Activated CD4-positive, alpha-beta memory T cell treated with anti-CD3 and anti-CD28 coated beads, Interleukin-2, amount 10 ng/mL, durations not matched to agents 7 days and 5 days (primary cell): ENCODE measurements around the gene SLC18A3. TPM values are rescaled to one million over a fixed set of nuclear protein-coding genes. Genes with fewer than 3 reads are reported as not detected.
A peak's percentile ranks its signal among the peaks of the same experiment; 100 is the strongest.

ENCODE experiments used
- CTCF ChIA-PET: fragments of 350-600 bp; sonication (Branson Sonifier 250); formaldehyde crosslinking; loops from one replicate; lab custom pipeline; 2021; ENCODE audit warnings: antibody characterized with exemption, inconsistent platforms; lab: Charles Lee
- POLR2A ChIA-PET: fragments of 350-600 bp; sonication (Branson Sonifier 250); formaldehyde crosslinking; loops from one replicate; lab custom pipeline; 2021; ENCODE audit warnings: antibody characterized with exemption; lab: Charles Lee
- DNase-seq: peaks from one replicate; pipeline ENCODE4 v3.0.0-alpha.2; 2020
- H3K27ac Mint-ChIP-seq: one replicate; pipeline ENCODE4 v1.8.0; 2021; ENCODE audit warnings: mild to moderate bottlenecking, mixed read lengths
- H3K27me3 Mint-ChIP-seq: one replicate; pipeline ENCODE4 v1.8.0; 2021; ENCODE audit warnings: mixed read lengths
- H3K36me3 Mint-ChIP-seq: one replicate; pipeline ENCODE4 v1.8.0; 2021; ENCODE audit warnings: low read depth, mixed read lengths
- H3K4me1 Mint-ChIP-seq: one replicate; pipeline ENCODE4 v1.8.0; 2021; ENCODE audit warnings: mixed read lengths
- H3K4me3 Mint-ChIP-seq: one replicate; pipeline ENCODE4 v1.8.0; 2021; ENCODE audit warnings: mild to moderate bottlenecking, mixed read lengths
- H3K9me3 Mint-ChIP-seq: one replicate; pipeline ENCODE4 v1.8.0; 2021; ENCODE audit warnings: mixed read lengths
- total RNA-seq, 2 experiments: library from RNA; stranded (reverse); gene quantifications; one replicate each; pipeline ENCODE4 v1.2.3, GENCODE V29; 2021

Gene SLC18A3
- total RNA-seq, 2 experiments from 2014 or later = not detected

DNA sequence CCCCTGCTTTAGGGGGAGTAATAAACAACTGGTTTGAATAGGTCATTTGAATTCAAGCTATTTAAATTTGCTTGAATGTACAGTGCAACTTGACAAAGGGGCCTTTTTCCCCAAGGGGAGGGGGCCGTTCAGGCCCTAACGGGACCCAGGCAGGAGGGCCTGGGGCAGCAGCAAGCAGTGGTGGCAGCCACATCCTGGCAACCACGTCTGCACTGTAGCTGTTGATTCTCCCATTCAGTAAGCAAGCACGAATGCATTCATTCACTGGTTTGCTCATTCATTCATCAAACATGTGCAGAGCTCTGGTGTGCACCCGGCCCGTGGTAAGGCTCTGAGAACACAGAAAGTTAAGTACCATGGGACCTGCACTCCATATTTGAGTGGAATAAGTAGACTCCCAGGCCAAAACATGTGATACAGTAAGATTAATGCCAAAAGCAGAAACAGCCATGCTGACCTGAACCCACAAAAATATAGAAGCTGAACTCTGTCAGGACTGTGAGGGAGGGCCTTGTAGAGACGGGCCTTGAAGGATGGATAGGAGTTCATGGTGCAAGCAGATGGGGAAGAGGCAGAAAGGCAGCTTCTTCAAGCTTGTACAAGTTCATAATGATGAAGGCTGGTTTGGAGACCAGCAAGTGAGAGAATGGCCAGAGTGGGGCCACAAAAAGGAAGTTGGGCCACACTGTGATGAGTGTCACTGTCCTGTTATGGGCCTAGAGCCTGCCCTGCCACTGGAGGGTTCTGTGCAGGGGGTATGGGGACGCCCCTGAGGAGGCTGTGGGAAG is 40.0 kb downstream of the SLC18A3 start:
- H3K27me3 Mint-ChIP-seq = peaks cover 2% of the 10 kb centered on the region
- H3K4me1 Mint-ChIP-seq = peaks cover 18% of the 10 kb centered on the region
- DNase-seq = peak; percentile 22
- H3K27ac Mint-ChIP-seq = no peak overlapping the region
- CTCF ChIA-PET = interaction anchor here (1.2 kb wide), 1 partner anchor 57 kb away, joined by 3 read pairs; no protein-coding TSS in a partner anchor
- no peak overlapping the region for H3K4me3 Mint-ChIP-seq
- H3K36me3 Mint-ChIP-seq = no peaks in the 10 kb centered on the region
- no peaks in the 10 kb centered on the region for H3K9me3 Mint-ChIP-seq
- POLR2A ChIA-PET = interaction anchor here (1.4 kb wide), 1 partner anchor 14 kb away, joined by 3 read pairs; no protein-coding TSS in a partner anchor

DNA sequence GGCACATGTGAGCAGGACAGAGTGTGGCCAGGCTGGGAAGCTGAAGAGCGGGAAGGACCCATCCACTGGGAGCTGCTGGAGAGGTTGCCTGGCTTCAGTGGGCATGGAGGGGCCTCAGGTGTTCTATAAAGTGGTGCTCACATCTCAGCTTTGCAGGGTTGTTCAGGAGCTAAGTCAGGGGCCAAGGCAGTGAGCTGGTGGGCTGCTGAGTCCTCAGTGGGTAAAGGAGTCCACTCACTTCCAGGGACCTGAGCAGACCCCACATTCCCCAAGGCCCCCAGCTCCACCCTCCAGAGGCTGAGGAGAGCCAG is 40.6 kb downstream of the SLC18A3 start:
- Mint-ChIP-seq H3K27me3 (peaks cover 2% of the 10 kb centered on the region), H3K27ac (no peak overlapping the region), H3K4me3 (no peak overlapping the region), H3K36me3 (no peaks in the 10 kb centered on the region), H3K4me1 (peaks cover 18% of the 10 kb centered on the region), H3K9me3 (no peaks in the 10 kb centered on the region)
- ChIA-PET POLR2A (no interaction called here), CTCF (interaction anchor here (1.2 kb wide), 1 partner anchor 57 kb away, joined by 3 read pairs; no protein-coding TSS in a partner anchor)
- no peak for DNase-seq

DNA sequence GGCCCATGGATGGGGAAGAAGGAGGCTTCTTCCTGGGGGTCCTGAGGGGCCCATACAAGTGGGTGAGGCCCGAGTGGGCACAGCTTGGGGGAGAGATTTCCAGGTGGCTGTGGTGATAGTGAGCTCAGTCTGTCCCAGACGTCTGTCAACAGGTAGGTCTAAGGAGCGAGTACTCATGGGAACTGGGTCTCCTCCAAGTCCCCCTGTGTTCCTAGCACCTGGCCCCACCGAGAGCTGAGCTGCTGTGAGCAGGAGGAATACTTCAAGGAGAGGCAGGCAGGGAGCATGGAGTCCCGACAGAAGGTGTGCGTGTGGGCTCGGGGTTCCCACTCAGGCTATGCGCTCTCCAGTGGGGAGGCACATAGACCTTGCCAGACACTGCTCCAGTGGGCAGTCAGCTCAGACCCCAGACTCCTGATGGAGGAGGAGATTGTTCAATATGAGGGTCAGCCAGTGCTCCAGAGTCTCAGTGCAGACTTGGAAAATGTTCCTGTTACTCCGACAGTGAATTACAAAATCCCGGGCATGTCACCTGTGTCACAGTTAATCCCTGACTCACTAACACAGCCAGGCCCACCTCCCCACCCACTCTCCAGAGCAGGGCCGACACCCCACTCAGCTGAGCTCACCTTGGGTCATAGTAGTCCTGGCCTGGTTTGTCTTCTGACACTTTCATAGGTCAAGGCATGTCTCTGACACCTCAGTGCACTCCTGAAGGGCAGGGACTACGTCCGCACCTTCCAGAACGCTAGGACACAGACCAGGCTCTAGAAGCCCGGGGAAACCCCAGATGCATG is 41.1 kb downstream of the SLC18A3 start:
- CTCF ChIA-PET = no interaction called here
- POLR2A ChIA-PET = no interaction called here
- Mint-ChIP-seq H3K27me3 (peaks cover 2% of the 10 kb centered on the region), H3K9me3 (no peaks in the 10 kb centered on the region), H3K4me3 (no peak overlapping the region), H3K36me3 (no peaks in the 10 kb centered on the region), H3K27ac (no peak overlapping the region), H3K4me1 (peaks cover 18% of the 10 kb centered on the region)
- DNase-seq = no peak

GRCh38 chr10:49651917-49652316 is 41.8 kb downstream of the SLC18A3 start:
- Mint-ChIP-seq H3K9me3 (no peaks in the 10 kb centered on the region), H3K27ac (no peak overlapping the region), H3K4me1 (peaks cover 18% of the 10 kb centered on the region), H3K27me3 (peaks cover 4% of the 10 kb centered on the region), H3K36me3 (no peaks in the 10 kb centered on the region), H3K4me3 (no peak overlapping the region)
- ChIA-PET CTCF (no interaction called here), POLR2A (no interaction called here)
- DNase-seq = no peak

DNA sequence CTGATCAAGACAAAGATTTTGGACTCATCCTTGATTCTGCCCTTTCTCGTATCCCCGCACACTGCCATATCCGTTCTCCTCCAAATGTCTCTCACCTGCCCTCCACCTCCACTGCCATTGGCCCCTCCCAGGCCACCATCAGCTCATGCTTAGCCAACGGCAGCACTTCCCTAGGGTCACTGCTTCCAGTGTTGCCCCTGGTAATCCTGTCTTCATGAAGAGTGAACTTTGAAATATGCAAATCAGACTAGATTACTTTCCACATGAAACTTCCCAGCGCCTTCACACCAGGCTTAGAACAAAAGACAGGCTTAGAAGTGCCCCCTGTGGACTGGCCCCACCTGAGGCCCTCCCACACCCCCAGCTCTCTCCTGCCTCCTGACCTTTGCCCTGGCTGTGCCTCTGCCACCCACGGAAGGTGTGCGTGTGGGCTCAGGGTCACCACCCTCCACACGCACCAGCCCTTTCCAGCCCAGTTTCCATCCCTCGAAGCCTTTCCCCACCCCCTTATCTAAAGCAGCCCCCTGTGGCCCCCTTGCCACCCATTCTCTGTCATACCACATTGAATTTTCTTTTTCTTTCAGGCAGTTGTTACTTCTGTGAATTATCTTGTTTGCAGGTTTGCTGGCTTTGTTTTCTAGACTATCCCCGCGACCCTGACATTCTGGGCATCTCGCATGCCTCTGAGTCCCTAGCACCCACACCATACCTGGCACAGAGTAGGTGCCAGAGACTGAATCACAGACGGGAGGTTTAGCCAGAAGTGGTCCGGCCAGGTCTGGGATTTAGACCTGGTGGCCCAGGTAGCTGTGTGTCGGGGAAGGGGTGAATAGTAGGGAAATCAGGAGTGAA is 42.5 kb downstream of the SLC18A3 start:
- ChIA-PET CTCF (no interaction called here), POLR2A (no interaction called here)
- Mint-ChIP-seq H3K4me1 (peaks cover 18% of the 10 kb centered on the region), H3K27ac (no peak overlapping the region), H3K9me3 (no peaks in the 10 kb centered on the region), H3K27me3 (peaks cover 3% of the 10 kb centered on the region), H3K4me3 (no peak overlapping the region), H3K36me3 (no peaks in the 10 kb centered on the region)
- no peak for DNase-seq

DNA sequence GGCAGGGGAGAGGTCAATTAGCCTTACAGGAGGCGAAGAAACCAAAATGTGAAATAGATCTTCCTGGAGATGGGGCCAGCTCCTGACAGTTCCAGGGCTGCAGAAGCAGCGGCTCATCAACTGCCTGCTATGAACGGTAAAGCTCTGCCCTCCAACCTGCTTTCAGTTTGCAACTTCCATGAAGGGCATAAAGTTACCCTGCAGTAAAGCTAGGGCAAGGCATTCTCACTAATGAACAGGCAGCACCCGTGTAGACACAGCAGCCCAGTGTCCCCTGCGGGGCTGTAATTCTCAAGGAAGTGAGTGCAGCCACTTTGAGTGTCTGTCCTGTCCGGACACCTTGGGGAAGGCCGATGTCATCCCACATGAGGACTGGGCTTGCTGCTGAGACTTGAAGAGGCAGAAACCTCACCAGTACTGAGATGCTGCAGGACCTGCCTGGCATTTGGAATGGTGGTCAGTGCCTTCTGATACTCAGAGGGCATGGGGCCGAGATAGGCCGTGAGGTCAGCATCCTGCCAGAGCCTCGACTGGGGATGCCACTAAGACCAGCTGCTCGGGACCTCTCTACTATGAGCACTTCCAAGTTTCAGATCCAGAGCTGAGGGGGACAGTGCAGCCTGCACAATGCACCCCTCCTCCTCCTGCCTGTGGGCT is 43.3 kb downstream of the SLC18A3 start:
- ChIA-PET POLR2A (no interaction called here), CTCF (no interaction called here)
- H3K4me3 Mint-ChIP-seq = no peak overlapping the region
- no peaks in the 10 kb centered on the region for H3K36me3 Mint-ChIP-seq
- DNase-seq = no peak
- peaks cover 2% of the 10 kb centered on the region for H3K27me3 Mint-ChIP-seq
- H3K27ac Mint-ChIP-seq = no peak overlapping the region
- no peaks in the 10 kb centered on the region for H3K9me3 Mint-ChIP-seq
- peaks cover 18% of the 10 kb centered on the region for H3K4me1 Mint-ChIP-seq

DNA sequence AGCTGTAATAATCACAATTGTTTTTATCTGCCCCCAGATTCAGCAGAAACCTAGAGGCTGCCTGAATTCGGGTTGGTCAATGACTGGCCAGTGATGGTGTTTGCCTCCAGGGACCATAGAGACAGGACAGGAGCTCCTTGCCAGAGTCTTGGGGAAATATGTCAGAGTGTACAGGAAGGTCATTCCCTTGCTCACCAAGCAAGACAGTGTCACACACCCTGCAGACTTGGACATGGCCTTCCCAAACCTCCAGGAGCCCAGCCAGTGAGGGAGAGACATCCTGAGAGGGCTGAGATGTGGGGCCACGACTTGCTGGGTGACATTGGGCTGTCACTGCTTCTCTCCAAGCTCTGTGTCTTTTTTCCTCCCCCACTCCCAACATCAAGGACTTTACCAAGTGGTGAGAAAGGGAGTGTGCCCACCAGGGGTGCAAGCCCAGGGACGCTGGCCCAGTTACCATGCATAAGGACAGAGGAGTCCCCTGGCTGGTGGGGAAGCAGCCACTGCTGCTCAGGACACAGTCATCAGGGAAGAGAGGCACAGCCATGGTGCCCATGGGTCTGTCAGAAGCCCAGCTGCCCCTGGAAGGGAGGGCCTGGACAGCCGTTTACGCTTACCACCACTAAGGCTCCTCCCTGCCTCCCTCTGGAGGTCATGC is 44.1 kb downstream of the SLC18A3 start:
- ChIA-PET CTCF (interaction anchor here (1.4 kb wide), 1 partner anchor 59 kb away, joined by 3 read pairs; no protein-coding TSS in a partner anchor), POLR2A (no interaction called here)
- H3K27me3 Mint-ChIP-seq = peaks cover 2% of the 10 kb centered on the region
- H3K27ac Mint-ChIP-seq = no peak overlapping the region
- H3K4me1 Mint-ChIP-seq = peaks cover 12% of the 10 kb centered on the region
- no peaks in the 10 kb centered on the region for H3K36me3 Mint-ChIP-seq
- H3K4me3 Mint-ChIP-seq = no peak overlapping the region
- DNase-seq = no peak
- H3K9me3 Mint-ChIP-seq = peaks cover 4% of the 10 kb centered on the region

- no peak overlapping the region for H3K4me3 Mint-ChIP-seq
- H3K27me3 Mint-ChIP-seq = peaks cover 2% of the 10 kb centered on the region
- H3K36me3 Mint-ChIP-seq = no peaks in the 10 kb centered on the region
- CTCF ChIA-PET = interaction anchor here (1.4 kb wide), 1 partner anchor 60 kb away, joined by 3 read pairs; no protein-coding TSS in a partner anchor
- H3K9me3 Mint-ChIP-seq = peaks cover 6% of the 10 kb centered on the region
- H3K27ac Mint-ChIP-seq = no peak overlapping the region
- H3K4me1 Mint-ChIP-seq = peaks cover 2% of the 10 kb centered on the region
- POLR2A ChIA-PET = no interaction called here
- no peak for DNase-seq
These were observed 45.0 kb downstream of the SLC18A3 start for GRCh38 chr10:49655099-49655498.

GRCh38 chr10:49656845-49657493 is 46.9 kb downstream of the SLC18A3 start:
- Mint-ChIP-seq H3K4me3 (no peak overlapping the region), H3K27me3 (peaks cover 2% of the 10 kb centered on the region), H3K9me3 (peaks cover 6% of the 10 kb centered on the region), H3K36me3 (no peaks in the 10 kb centered on the region), H3K4me1 (no peaks in the 10 kb centered on the region), H3K27ac (no peak overlapping the region)
- DNase-seq = no peak
- ChIA-PET POLR2A (no interaction called here), CTCF (no interaction called here)

DNA sequence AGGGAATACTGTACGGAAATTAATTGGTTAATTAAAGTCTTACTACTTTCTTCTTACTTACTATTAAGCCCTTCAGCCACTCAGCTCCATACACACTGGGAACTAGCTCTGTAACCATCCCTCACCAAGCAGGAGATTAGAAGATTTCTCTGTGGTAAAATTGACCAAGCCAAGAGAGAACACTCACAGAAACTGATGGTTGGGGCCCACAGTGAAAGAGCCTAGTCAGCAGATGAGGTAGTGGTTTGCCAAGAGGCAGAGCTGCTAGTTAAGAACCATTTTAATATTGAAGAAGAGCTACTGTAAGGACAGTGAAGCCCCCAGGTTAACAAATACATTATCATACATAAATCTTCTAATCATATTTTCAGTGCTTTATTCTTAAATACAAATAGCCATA is 47.5 kb downstream of the SLC18A3 start:
- Mint-ChIP-seq H3K4me1 (no peaks in the 10 kb centered on the region), H3K9me3 (peaks cover 6% of the 10 kb centered on the region), H3K27ac (no peak overlapping the region), H3K27me3 (peaks cover 2% of the 10 kb centered on the region), H3K4me3 (no peak overlapping the region), H3K36me3 (no peaks in the 10 kb centered on the region)
- POLR2A ChIA-PET = no interaction called here
- no peak for DNase-seq
- CTCF ChIA-PET = no interaction called here

- H3K27ac Mint-ChIP-seq = no peak overlapping the region
- no peak for DNase-seq
- no peak overlapping the region for H3K4me3 Mint-ChIP-seq
- no peaks in the 10 kb centered on the region for H3K4me1 Mint-ChIP-seq
- H3K27me3 Mint-ChIP-seq = peaks cover 2% of the 10 kb centered on the region
- POLR2A ChIA-PET = no interaction called here
- CTCF ChIA-PET = no interaction called here
- peaks cover 6% of the 10 kb centered on the region for H3K9me3 Mint-ChIP-seq
- H3K36me3 Mint-ChIP-seq = no peaks in the 10 kb centered on the region
These were observed 51.2 kb downstream of the SLC18A3 start for GRCh38 chr10:49661140-49661856.
